Transverse colon (tissue), 3 donors: ENCODE results near the gene PRKCE.

Source experiments
- CTCF ChIP-seq, 5 experiments: fragments of 200-600 bp in 3 of 5; fragments of 450-650 bp in 2 of 5; sonication (generic) in 3 of 5; IDR thresholded peaks; 1 replicate in 2 of 5; 2 replicates in 3 of 5; pipeline ENCODE4 v1.5.1; 2016 to 2017; ENCODE audit warnings: antibody characterized with exemption in 5 of 5, inconsistent platforms in 3 of 5, mild to moderate bottlenecking in 2 of 5, moderate library complexity in 1 of 5
- EP300 ChIP-seq: sonication (generic); formaldehyde crosslinking; IDR thresholded peaks from one replicate; pipeline ENCODE4 v1.6.1; 2017; ENCODE audit warnings: antibody characterized with exemption, low read depth
- POLR2A ChIP-seq: fragments of 450-650 bp; IDR thresholded peaks from one replicate; pipeline ENCODE4 v1.6.1; 2016; ENCODE audit warnings: antibody characterized with exemption, mild to moderate bottlenecking, moderate library complexity

- no peak for TF ChIP-seq EP300
- no peak for TF ChIP-seq CTCF (IDR thresholded peaks at IDR 0.05)
- no peak for TF ChIP-seq POLR2A
Observed at GRCh38 chr2:45763255-45763654, 111.8 kb downstream of the PRKCE start.
